GM18517 (cell line): ENCODE measurements around the gene DENND6A.

ENCODE experiments used
- ATAC-seq: cut with Tn5 transposase; IDR thresholded peaks from one replicate; pipeline ENCODE4 v1.9.1; 2021; ENCODE audit warnings: mild to moderate bottlenecking, moderate library complexity; ENCODE audit not compliant: unreplicated experiment

Gene DENND6A

DNA sequence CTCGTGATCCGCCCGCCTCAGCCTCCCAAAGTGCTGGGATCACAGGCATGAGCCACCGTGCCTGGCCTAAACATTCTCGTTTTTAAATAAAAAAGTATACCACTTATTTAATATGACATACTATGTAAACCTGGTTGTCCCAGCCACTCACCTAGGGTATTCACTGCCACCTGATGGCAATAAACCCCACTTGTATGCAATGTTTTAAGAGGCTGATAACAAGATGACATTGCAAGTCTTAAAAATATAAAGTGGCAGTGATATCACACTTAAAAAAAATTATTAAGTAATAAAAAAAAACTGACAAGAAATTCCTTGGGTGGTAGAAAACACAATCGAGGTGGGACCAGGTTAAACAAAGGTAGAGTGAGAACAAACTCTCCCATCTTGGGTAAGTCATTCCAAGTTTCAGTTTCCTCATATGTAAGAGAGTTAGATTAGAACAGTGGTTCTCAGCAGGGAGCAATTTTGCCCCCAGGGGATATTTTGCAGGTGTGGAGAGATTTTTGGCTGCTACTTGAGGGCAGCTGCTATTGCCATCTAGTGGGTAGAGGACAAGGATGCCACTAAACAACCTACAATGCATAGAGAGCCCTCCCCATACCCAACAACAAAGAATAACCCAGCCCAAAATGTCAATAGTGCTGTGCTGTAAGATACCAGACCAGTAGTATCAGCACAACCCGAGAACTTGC is 110.3 kb downstream of the DENND6A start:
- no peak for ATAC-seq

DNA sequence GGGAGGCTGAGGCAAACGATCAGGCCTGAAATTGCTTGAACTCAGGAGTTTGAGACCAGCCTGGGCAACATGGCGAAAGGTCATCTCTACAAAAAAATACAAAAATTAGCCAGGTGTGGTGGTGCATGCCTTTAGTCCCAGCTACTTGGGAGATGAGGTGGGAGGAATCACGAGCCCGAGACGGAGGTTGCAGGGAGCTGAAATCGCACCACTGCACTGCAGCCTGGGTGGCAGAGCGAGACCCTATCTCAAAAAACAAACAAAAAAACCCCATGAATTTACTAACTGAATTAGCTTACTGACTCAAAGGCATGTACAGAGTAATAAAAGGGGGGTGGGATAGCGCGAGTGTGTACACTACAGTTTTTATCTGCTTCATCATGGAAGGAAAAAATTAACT is 115.1 kb downstream of the DENND6A start:
- no peak for ATAC-seq

DNA sequence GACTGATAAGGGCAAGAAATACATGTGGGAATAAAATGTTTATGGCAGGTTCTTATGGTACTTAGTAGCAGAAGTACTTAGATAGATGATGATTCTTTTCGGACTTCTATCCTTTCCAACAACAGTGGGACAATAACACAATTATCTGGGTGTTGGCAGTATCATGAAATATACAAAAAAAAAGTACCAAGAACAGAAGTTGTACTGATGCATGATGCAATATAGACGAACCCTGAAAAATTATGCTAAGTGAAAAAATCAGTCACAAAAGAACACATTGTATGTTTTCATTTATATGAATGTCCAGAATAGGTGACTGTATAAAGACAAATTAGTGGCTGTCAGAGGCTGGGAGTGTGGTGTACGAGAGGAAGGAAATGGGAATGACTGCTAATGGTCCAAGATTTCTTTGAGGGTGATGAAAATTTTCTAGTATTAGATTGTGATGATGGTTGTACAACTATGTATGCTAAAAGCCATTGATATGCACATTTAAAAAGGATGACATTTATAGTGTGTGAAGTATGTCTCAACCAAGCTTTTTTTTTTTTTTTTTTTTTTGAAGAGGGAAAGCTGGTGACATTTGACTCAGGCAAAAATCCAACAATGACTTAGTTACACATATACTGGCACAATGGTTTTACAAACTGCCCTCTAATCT is 116.8 kb downstream of the DENND6A start:
- no peak for ATAC-seq
